HUES6 (cell line): ENCODE results near the gene RNLS.

ENCODE experiments used
- H3K27ac ChIP-seq: 2 replicates; pipeline ENCODE4 v1.7.0; 2013; ENCODE audit warnings: low read depth, mild to moderate bottlenecking, low read length, inconsistent platforms
- H3K27me3 ChIP-seq: 2 replicates; pipeline ENCODE4 v1.6.1; 2013; ENCODE audit warnings: low read length; ENCODE audit not compliant: control insufficient read depth, insufficient read depth
- H3K36me3 ChIP-seq: 2 replicates; pipeline ENCODE4 v1.6.1; 2013; ENCODE audit warnings: low read length; ENCODE audit not compliant: control insufficient read depth, insufficient read depth
- H3K4me1 ChIP-seq: 2 replicates; pipeline ENCODE4 v1.6.1; 2013; ENCODE audit warnings: low read length; ENCODE audit not compliant: control insufficient read depth, insufficient read depth
- H3K4me3 ChIP-seq: 2 replicates; pipeline ENCODE4 v1.5.1; 2013; ENCODE audit warnings: low read depth, low read length
- H3K9ac ChIP-seq: one replicate; pipeline ENCODE4 v1.6.1; 2013; ENCODE audit warnings: mild to moderate bottlenecking, low read length
- H3K9me3 ChIP-seq: 2 replicates; pipeline ENCODE4 v1.6.1; 2013; ENCODE audit warnings: low read depth, low read length; ENCODE audit not compliant: control insufficient read depth, insufficient read depth

The RNLS gene

GRCh38 chr10:88333248-88333630 is 249.9 kb downstream of the RNLS start:
- H3K27ac ChIP-seq: no peak overlapping the region
- H3K4me1 ChIP-seq: no peaks in the 10 kb centered on the region
- H3K27me3 ChIP-seq: no peaks in the 10 kb centered on the region
- no peak overlapping the region for H3K4me3 ChIP-seq
- no peak overlapping the region for H3K9ac ChIP-seq
- no peaks in the 10 kb centered on the region for H3K9me3 ChIP-seq
- no peaks in the 10 kb centered on the region for H3K36me3 ChIP-seq

- no peaks in the 10 kb centered on the region for H3K27me3 ChIP-seq
- no peak overlapping the region for H3K27ac ChIP-seq
- no peak overlapping the region for H3K9ac ChIP-seq
- H3K36me3 ChIP-seq: no peaks in the 10 kb centered on the region
- no peaks in the 10 kb centered on the region for H3K4me1 ChIP-seq
- H3K4me3 ChIP-seq: no peak overlapping the region
- no peaks in the 10 kb centered on the region for H3K9me3 ChIP-seq
Measured at GRCh38 chr10:88332503-88333247, 250.4 kb downstream of the RNLS start.

- H3K36me3 ChIP-seq: no peaks in the 10 kb centered on the region
Measured at GRCh38 chr10:88330174-88330573, 252.9 kb downstream of the RNLS start.

GRCh38 chr10:88322324-88323063 is 260.6 kb downstream of the RNLS start:
- no peak overlapping the region for H3K4me3 ChIP-seq
- no peak overlapping the region for H3K9ac ChIP-seq
- H3K9me3 ChIP-seq: peaks cover 20% of the 10 kb centered on the region
- H3K27me3 ChIP-seq: no peaks in the 10 kb centered on the region
- no peaks in the 10 kb centered on the region for H3K36me3 ChIP-seq
- H3K27ac ChIP-seq: no peak overlapping the region
- no peaks in the 10 kb centered on the region for H3K4me1 ChIP-seq

More at GRCh38 chr10:88330174-88330573, 252.9 kb downstream of the RNLS start:
- no peaks in the 10 kb centered on the region for H3K4me1 ChIP-seq
- no peak overlapping the region for H3K4me3 ChIP-seq
- no peak overlapping the region for H3K9ac ChIP-seq
- H3K27me3 ChIP-seq: no peaks in the 10 kb centered on the region
- H3K9me3 ChIP-seq: no peaks in the 10 kb centered on the region
- H3K27ac ChIP-seq: no peak overlapping the region

GRCh38 chr10:88319960-88320517 is 263.1 kb downstream of the RNLS start:
- Histone ChIP-seq H3K4me1 (no peaks in the 10 kb centered on the region), H3K4me3 (no peak overlapping the region), H3K27ac (no peak overlapping the region), H3K27me3 (no peaks in the 10 kb centered on the region), H3K9me3 (peaks cover 20% of the 10 kb centered on the region), H3K36me3 (no peaks in the 10 kb centered on the region), H3K9ac (no peak overlapping the region)

- H3K27ac ChIP-seq: no peak overlapping the region
- H3K27me3 ChIP-seq: no peaks in the 10 kb centered on the region
- H3K9me3 ChIP-seq: peaks cover 20% of the 10 kb centered on the region
- no peaks in the 10 kb centered on the region for H3K36me3 ChIP-seq
- no peak overlapping the region for H3K9ac ChIP-seq
- H3K4me3 ChIP-seq: no peak overlapping the region
- no peaks in the 10 kb centered on the region for H3K4me1 ChIP-seq
Measured at GRCh38 chr10:88318803-88319202, 264.3 kb downstream of the RNLS start.

- no peaks in the 10 kb centered on the region for H3K4me1 ChIP-seq
- no peak overlapping the region for H3K27ac ChIP-seq
- no peaks in the 10 kb centered on the region for H3K27me3 ChIP-seq
- H3K36me3 ChIP-seq: no peaks in the 10 kb centered on the region
- peaks cover 20% of the 10 kb centered on the region for H3K9me3 ChIP-seq
- H3K4me3 ChIP-seq: no peak overlapping the region
- H3K9ac ChIP-seq: no peak overlapping the region
Measured at GRCh38 chr10:88317099-88317498, 266.0 kb downstream of the RNLS start.

GRCh38 chr10:88316292-88316861 is 266.7 kb downstream of the RNLS start:
- Histone ChIP-seq H3K36me3 (no peaks in the 10 kb centered on the region), H3K9me3 (peaks cover 20% of the 10 kb centered on the region), H3K27me3 (no peaks in the 10 kb centered on the region), H3K4me3 (no peak overlapping the region), H3K4me1 (no peaks in the 10 kb centered on the region), H3K9ac (no peak overlapping the region), H3K27ac (no peak overlapping the region)

GRCh38 chr10:88315755-88316154 is 267.4 kb downstream of the RNLS start:
- Histone ChIP-seq H3K9ac (no peak overlapping the region), H3K9me3 (peaks cover 18% of the 10 kb centered on the region), H3K36me3 (no peaks in the 10 kb centered on the region), H3K4me3 (no peak overlapping the region), H3K27ac (no peak overlapping the region), H3K27me3 (no peaks in the 10 kb centered on the region), H3K4me1 (no peaks in the 10 kb centered on the region)

- Histone ChIP-seq H3K36me3 (no peaks in the 10 kb centered on the region), H3K27ac (no peak overlapping the region), H3K27me3 (no peaks in the 10 kb centered on the region), H3K9ac (no peak overlapping the region), H3K4me3 (no peak overlapping the region), H3K9me3 (peaks cover 6% of the 10 kb centered on the region), H3K4me1 (no peaks in the 10 kb centered on the region)
Measured at GRCh38 chr10:88314362-88314761, 268.8 kb downstream of the RNLS start.

- H3K9ac ChIP-seq: no peak overlapping the region
- no peaks in the 10 kb centered on the region for H3K4me1 ChIP-seq
- no peak overlapping the region for H3K27ac ChIP-seq
- no peaks in the 10 kb centered on the region for H3K27me3 ChIP-seq
- no peaks in the 10 kb centered on the region for H3K36me3 ChIP-seq
- peaks cover 3% of the 10 kb centered on the region for H3K9me3 ChIP-seq
- no peak overlapping the region for H3K4me3 ChIP-seq
Measured at GRCh38 chr10:88313878-88314277, 269.2 kb downstream of the RNLS start.
